ENCODE measurements around the gene LUC7L3.

The LUC7L3 gene

GRCh38 chr17:50685691-50686493 is 33.5 kb upstream of the LUC7L3 start:
- FAIRE-seq = no peak
- no peak for DNase-seq (ENCODE audit: low spot score)

GRCh38 chr17:50686494-50687199 is 32.8 kb upstream of the LUC7L3 start:
- FAIRE-seq (peak; percentile 46), DNase-seq (ENCODE audit: low spot score) (peak; percentile 89)

- no peak for FAIRE-seq
- no peak for DNase-seq (ENCODE audit: low spot score)
These were observed 32.0 kb upstream of the LUC7L3 start for GRCh38 chr17:50687200-50688066.

- FAIRE-seq = no peak
- DNase-seq (ENCODE audit: low spot score) = no peak
These were observed 31.2 kb upstream of the LUC7L3 start for GRCh38 chr17:50688245-50688644.

- DNase-seq (ENCODE audit: low spot score) = peak; percentile 42
- FAIRE-seq = no peak
These were observed 30.2 kb upstream of the LUC7L3 start for GRCh38 chr17:50689251-50689650.

- FAIRE-seq (no peak), DNase-seq (ENCODE audit: low spot score) (no peak)
These were observed 29.2 kb upstream of the LUC7L3 start for GRCh38 chr17:50689956-50690886.

GRCh38 chr17:50690887-50691549 is 28.4 kb upstream of the LUC7L3 start:
- DNase-seq (ENCODE audit: low spot score) (no peak), FAIRE-seq (no peak)

GRCh38 chr17:50691550-50692447 is 27.6 kb upstream of the LUC7L3 start:
- FAIRE-seq (no peak), DNase-seq (ENCODE audit: low spot score) (no peak)

- DNase-seq (ENCODE audit: low spot score) = no peak
- FAIRE-seq = no peak
These were observed 26.9 kb upstream of the LUC7L3 start for GRCh38 chr17:50692448-50693035.

GRCh38 chr17:50693036-50693682 is 26.2 kb upstream of the LUC7L3 start:
- DNase-seq (ENCODE audit: low spot score) = no peak
- no peak for FAIRE-seq

- DNase-seq (ENCODE audit: low spot score) = no peak
These were observed 23.0 kb upstream of the LUC7L3 start for GRCh38 chr17:50696365-50696879.

GRCh38 chr17:50697062-50697461 is 22.3 kb upstream of the LUC7L3 start:
- FAIRE-seq (no peak), DNase-seq (ENCODE audit: low spot score) (no peak)

More at GRCh38 chr17:50696365-50696879, 23.0 kb upstream of the LUC7L3 start:
- FAIRE-seq = no peak

- DNase-seq (ENCODE audit: low spot score) = no peak
- no peak for FAIRE-seq
These were observed 21.6 kb upstream of the LUC7L3 start for GRCh38 chr17:50697663-50698272.

GRCh38 chr17:50699410-50699809 is 20.0 kb upstream of the LUC7L3 start:
- FAIRE-seq (no peak), DNase-seq (ENCODE audit: low spot score) (no peak)

- DNase-seq (ENCODE audit: low spot score) (no peak), FAIRE-seq (no peak)
These were observed 16.2 kb upstream of the LUC7L3 start for GRCh38 chr17:50703162-50703561.

- FAIRE-seq = no peak
- DNase-seq (ENCODE audit: low spot score) = peak; percentile 87
These were observed 11.9 kb upstream of the LUC7L3 start, which contains the start of gene ANKRD40 for GRCh38 chr17:50707289-50708049. TSS of gene ANKRD40 (minus strand) at chr17:50707914. CDS start at chr17:50707654, 260 bp downstream.
